ENCODE data around the gene ZNF630. TPM values are rescaled to one million over a fixed set of nuclear protein-coding genes. Genes with fewer than 3 reads are reported as not detected.

ZNF630 gene
- total and polyA plus RNA-seq, 9 donors, result 2.8 to 6.9 (median 4.1) TPM

DNA sequence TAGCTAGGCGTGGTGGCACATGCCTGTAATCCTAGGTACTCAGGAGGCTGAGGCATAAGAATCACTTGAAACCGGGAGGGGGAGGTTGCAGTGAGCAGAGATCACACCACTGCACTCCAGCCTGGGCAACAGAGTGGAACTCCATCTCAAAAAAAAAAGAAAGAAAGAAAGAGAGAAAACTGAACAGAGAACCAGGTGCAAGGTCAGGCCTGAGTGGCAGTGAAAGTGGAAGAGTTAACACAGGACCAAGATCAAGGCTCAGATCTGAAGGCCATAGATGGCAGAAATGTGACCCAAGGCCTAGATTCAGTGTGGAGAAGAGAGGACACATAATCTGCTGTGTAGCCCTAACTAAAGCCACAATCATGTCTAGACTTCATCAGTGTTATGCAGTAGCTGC lies 4.9 kb upstream of the ZNF630 start:
- Histone ChIP-seq H3K9me3 (no peaks in the 10 kb centered on the region), H3K27me3 (no peaks in the 10 kb centered on the region), H3K4me3 (no peak overlapping the region), H3K36me3 (no peaks in the 10 kb centered on the region), H3K4me1 (ENCODE audit: insufficient read depth) (no peaks in the 10 kb centered on the region), H3K27ac (no peak overlapping the region)
- DNase-seq, result no peak
- intact Hi-C loops (cut with DNase I), result no loop called here
- 68 to 72% (median 71%) methylated on average over 2 of the region's 2 CpGs for WGBS, 3 donors
- TF ChIP-seq POLR2A (IDR thresholded peaks at IDR 0.05) (no peak), EP300 (IDR thresholded peaks at IDR 0.05) (no peak)
- TF ChIP-seq, protein P1, sequence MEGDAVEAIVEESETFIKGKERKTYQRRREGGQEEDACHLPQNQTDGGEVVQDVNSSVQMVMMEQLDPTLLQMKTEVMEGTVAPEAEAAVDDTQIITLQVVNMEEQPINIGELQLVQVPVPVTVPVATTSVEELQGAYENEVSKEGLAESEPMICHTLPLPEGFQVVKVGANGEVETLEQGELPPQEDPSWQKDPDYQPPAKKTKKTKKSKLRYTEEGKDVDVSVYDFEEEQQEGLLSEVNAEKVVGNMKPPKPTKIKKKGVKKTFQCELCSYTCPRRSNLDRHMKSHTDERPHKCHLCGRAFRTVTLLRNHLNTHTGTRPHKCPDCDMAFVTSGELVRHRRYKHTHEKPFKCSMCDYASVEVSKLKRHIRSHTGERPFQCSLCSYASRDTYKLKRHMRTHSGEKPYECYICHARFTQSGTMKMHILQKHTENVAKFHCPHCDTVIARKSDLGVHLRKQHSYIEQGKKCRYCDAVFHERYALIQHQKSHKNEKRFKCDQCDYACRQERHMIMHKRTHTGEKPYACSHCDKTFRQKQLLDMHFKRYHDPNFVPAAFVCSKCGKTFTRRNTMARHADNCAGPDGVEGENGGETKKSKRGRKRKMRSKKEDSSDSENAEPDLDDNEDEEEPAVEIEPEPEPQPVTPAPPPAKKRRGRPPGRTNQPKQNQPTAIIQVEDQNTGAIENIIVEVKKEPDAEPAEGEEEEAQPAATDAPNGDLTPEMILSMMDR (IDR thresholded peaks at IDR 0.05), result no peak

DNA sequence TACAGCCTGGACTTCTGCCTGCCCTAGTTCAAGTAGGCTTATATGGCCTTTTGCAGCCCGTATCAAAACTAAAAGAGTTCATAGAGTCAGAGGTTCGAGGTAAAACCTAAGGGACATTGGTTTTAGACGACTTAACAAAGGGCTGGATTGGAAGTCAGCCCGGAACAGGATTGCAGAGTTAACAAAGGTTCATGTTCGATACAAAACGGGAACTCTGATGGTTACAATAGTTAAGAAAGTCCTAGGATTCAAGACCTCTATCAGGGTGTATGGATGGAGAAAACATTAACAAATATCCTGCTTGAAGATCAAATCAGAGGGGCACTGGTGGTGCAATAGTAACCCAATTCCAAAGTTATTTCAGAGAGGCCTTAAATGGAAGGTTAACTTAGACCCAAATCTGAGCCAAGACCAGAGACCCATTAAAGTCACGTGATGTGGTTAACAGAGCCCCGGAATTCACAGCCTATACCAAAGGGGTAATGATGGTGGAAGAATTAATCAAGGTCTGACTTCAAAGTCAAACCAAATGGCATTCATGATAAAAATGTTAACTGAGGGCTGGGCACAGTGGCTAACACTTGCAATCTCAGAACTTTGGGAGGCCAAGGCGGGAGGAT lies 656 bp upstream of the ZNF630 start:
- Histone ChIP-seq H3K4me1 (ENCODE audit: insufficient read depth) (peaks cover 2% of the 10 kb centered on the region), H3K27me3 (no peaks in the 10 kb centered on the region), H3K9me3 (no peaks in the 10 kb centered on the region), H3K36me3 (no peaks in the 10 kb centered on the region), H3K4me3 (peak overlapping the region; percentile 62), H3K27ac (peak overlapping the region in 1 of 2 donors; percentile 63)
- TF ChIP-seq EP300 (IDR thresholded peaks at IDR 0.05) (no peak), POLR2A (IDR thresholded peaks at IDR 0.05) (no peak)
- TF ChIP-seq, protein P1 (IDR thresholded peaks at IDR 0.05), result no peak
- DNase-seq, result no peak
- WGBS, 3 donors, result 64% methylated on average over 9 of the region's 9 CpGs
- intact Hi-C loops (cut with DNase I), result no loop called here

DNA sequence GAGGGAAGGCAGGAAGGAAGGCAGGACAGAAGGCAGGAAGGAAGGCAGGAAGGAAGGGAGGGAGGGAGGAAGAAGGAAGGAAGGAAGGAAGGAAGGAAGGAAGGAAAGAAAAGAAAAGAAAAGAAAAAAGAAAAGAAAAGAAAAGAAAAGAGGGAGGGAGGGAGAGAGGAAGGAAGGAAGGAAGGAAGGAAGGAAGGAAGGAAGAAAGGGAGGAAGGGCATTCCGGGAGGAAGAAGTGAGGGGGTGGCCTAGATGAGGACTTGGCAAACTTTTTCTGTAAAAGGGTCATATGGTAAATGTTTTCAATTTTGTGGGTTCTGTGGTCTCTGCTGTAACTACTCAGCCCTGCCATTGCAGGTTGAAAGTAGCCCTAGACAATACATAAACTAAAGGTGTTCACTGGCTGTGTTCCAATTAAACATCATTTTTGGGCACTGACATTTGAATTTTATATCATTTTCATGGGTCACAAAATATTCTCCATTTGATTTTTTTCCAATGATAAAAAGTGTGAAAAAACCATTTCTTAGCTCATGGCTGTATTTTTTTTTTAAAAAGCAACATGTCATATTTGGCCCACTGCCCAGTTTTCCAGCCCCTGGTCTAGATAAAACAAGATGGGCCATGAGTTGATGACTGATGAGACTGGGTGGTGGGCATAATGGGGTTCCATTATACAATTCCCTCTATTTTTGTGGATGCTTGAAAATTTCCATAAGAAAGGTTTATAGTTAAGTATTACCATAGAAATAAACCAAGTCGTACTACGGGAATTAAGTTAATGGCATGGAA lies 3.1 kb downstream of the ZNF630 start:
- no peaks in the 10 kb centered on the region for H3K36me3 ChIP-seq
- intact Hi-C loops (cut with DNase I), result no loop called here
- TF ChIP-seq EP300 (IDR thresholded peaks at IDR 0.05) (no peak), POLR2A (IDR thresholded peaks at IDR 0.05) (no peak)
- TF ChIP-seq, protein P1 (IDR thresholded peaks at IDR 0.05), result no peak
- 82 to 85% (median 84%) methylated on average over 3 of the region's 3 CpGs for WGBS, 3 donors
- no peak overlapping the region for H3K27ac ChIP-seq
- no peak overlapping the region for H3K4me3 ChIP-seq
- no peak for DNase-seq
- no peaks in the 10 kb centered on the region for H3K9me3 ChIP-seq
- H3K4me1 ChIP-seq (ENCODE audit: insufficient read depth), result peaks cover 2% of the 10 kb centered on the region
- no peaks in the 10 kb centered on the region for H3K27me3 ChIP-seq

DNA sequence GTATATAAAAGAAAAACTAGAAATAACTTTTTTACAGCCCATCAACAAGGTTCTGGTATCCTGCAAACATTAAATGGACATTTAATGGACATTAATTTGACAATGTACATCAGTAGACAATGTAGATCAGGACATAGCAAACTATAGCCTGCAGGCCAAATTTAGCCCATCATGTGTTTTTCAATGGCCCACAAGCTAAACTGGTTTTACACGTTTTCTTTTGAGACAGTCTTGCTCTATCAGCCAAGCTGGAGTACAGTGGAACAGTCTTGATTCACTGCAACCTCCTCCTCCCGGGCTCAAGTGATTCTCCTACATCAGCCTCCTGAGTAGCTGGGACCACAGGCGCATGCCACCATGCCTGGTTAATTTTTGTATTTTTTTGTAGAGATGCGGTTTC lies 7.2 kb downstream of the ZNF630 start:
- Histone ChIP-seq H3K36me3 (no peaks in the 10 kb centered on the region), H3K27ac (no peak overlapping the region), H3K9me3 (no peaks in the 10 kb centered on the region), H3K27me3 (no peaks in the 10 kb centered on the region), H3K4me3 (no peak overlapping the region), H3K4me1 (ENCODE audit: insufficient read depth) (no peaks in the 10 kb centered on the region)
- 72 to 74% (median 73%) methylated on average over 4 of the region's 4 CpGs for WGBS, 3 donors
- TF ChIP-seq, protein P1 (IDR thresholded peaks at IDR 0.05), result no peak
- TF ChIP-seq POLR2A (IDR thresholded peaks at IDR 0.05) (no peak), EP300 (IDR thresholded peaks at IDR 0.05) (no peak)
- no peak for DNase-seq
- intact Hi-C loops (cut with DNase I), result no loop called here
